ENCODE data around the gene TOMM5.

GRCh38 chr9:37617161-37617560, 24.8 kb upstream of the TOMM5 start:
- TF ChIP-seq EP300 (IDR thresholded peaks at IDR 0.05; ENCODE audit: borderline replicate concordance) (no peak), YY1 (IDR thresholded peaks at IDR 0.05; ENCODE audit: low read depth) (no peak), RAD21 (IDR thresholded peaks at IDR 0.05; ENCODE audit: low read depth) (no peak), NFIC (IDR thresholded peaks at IDR 0.05) (no peak), USF1 (IDR thresholded peaks at IDR 0.05) (no peak), MAX (IDR thresholded peaks at IDR 0.05) (no peak), CEBPB (IDR thresholded peaks at IDR 0.05) (no peak), ZBTB7A (IDR thresholded peaks at IDR 0.05; ENCODE audit: low read depth) (no peak), REST (IDR thresholded peaks at IDR 0.05; ENCODE audit: low read depth) (no peak)

Data from Ishikawa (cell line).